ENCODE measurements around the gene C10orf120. TPM values are rescaled to one million over a fixed set of nuclear protein-coding genes. Genes with fewer than 3 reads are reported as not detected.

C10orf120 gene
- total RNA-seq, result not detected in 2 replicates

DNA sequence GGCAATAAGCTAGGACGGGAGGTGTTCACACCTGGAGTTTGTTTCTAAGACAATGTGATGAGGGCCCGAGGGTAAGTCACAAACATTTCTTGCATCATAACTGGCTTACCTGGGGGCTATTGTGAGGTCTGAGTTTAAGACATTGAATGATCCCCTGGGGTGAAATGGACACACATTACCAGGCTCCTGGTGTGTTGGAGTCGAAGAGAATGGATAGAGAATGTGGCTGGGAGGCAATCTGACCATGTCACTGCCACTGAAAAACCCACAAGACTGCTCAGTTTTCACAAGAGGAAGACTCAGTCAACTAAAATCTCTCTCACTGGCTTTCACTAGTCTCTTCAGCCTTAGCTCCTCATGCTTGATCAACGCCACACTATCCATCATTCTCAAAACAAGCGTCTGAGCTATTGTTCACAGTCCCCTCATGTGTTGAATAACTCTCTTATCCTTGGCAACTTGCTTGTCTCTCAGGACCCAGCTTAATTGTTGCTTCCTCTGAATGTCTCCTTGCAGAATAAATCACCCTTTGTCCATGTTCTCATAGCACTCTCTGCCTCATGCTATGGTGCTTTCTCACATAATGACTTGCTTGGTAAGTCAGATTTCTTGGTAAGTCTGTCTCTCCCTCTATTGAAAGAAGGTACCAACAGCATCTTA lies at the start of gene C10orf120:
C10orf120 (minus strand) TSS at position 51 of the 660 bp plus-strand sequence. CDS start 56 bp downstream, outside the sequence.

Other genes starting within 250 kb of the C10orf120 start
- not detected in 2 replicates for gene ARMS2, start 245.2 kb downstream of the C10orf120 start, total RNA-seq
- gene HTRA1, start 238.3 kb downstream of the C10orf120 start, total RNA-seq, result 235 and 353 TPM in 2 replicates
- under 0.01 and 0.06 TPM in 2 replicates for gene DMBT1, start 139.1 kb downstream of the C10orf120 start, total RNA-seq
- 0.13 and 0.44 TPM in 2 replicates for gene CUZD1, start 146.0 kb upstream of the C10orf120 start, total RNA-seq
- gene FAM24B, start 179.7 kb upstream of the C10orf120 start, total RNA-seq, result 2.9 and 3.7 TPM in 2 replicates
- gene FAM24A, start 210.8 kb upstream of the C10orf120 start, total RNA-seq, result not detected in 2 replicates

Data from aortic smooth muscle cell (primary cell).